Smooth muscle cell of the brain vasculature (primary cell): ENCODE results near the gene SLC11A2.
A peak's percentile ranks its signal among the peaks of the same experiment; 100 is the strongest.
"Not testable (repeated sequence)": the region's sequence is repeated elsewhere in the genome, so short reads cannot be mapped to it uniquely, and the experiment has no call there.

ENCODE experiments used
- DNase-seq: peaks from one replicate; pipeline ENCODE4 v3.0.0-alpha.2; 2012; ENCODE audit warnings: low read depth, low spot score

The SLC11A2 gene

DNA sequence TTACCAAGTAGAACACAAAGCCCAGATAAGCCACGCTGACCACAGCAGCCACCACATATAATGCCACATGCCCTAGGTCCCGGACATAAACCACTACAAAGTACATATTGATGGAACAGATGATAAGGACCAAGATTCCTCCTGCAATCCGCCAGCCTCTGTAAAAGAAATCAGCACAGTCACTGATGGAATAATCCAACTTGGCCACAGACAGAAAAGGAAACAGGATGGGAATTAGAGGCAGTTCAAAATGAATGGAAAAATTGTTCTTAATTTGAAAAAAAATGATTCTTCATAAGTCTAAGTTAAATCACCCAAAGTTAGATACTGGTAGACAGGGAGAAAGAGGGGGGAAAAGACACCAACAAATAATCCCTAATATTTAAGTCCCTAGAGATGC, 35.4 kb downstream of the SLC11A2 start:
- DNase-seq: no peak

DNA sequence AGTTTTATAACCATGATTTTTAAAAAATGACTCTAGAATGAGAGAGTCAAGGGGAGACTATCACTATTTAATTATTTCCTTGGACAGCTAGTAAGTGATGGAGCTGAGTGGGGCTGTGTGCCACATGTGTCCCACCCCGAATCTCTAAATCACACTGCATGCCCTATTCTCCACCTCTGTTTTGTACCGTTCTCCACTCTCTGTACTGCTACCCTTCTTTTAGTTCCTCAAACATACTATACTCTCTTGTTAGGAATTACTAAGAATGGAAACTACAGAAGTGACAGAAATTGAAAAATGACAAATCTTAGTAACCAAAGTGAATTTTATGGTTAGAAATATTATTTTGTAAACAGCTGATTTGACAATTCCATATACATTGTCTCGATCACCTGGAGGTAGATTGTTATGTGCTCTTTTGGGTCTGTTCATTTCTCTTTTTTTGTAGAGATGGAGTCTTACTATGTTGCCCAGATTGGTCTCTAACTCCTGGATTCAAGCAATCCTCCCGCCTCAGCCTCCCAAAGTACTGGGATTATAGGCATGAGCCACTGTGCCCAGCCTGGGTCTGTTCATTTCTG, 35.9 kb downstream of the SLC11A2 start:
- no peak for DNase-seq

GRCh38 chr12:50988871-50989270, 37.3 kb downstream of the SLC11A2 start:
- no peak for DNase-seq

GRCh38 chr12:50988051-50988450, 38.1 kb downstream of the SLC11A2 start:
- DNase-seq: no peak

- DNase-seq: peak; percentile 17
These were observed 39.0 kb downstream of the SLC11A2 start for GRCh38 chr12:50986966-50987737.

GRCh38 chr12:50985322-50985721, 40.9 kb downstream of the SLC11A2 start:
- no peak for DNase-seq

DNA sequence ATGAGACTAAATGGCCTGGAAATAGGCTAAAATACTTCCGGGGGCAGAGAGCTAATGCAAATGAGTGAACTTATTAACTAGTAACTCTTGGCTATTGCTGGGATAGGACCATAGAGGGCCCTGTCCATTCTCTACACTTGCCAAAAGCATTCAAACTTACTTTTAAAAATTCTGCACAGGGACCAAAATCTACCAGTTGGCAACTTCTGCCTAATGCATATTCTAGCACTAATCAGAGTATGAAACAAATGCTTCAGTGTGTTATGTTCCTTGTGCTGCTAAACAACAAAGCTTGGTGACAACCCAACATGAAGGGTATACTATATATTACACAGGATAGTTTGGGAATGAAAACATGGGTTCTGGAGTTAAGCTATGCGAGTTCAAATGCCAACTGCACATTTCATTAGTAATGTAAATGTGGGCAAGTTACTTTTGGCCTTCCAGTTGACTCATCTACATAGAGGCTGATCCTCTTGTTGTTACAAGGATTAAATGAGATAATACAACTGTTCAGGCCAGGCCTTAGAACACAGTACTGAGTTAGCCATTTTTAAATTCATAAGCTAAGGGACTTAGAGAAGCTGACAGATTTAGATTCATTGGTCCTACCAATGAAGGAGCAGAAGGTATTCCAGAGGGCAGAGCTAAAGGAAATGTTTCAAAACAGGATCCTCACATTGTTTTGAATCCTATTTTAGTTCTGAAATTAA, 41.4 kb downstream of the SLC11A2 start:
- no peak for DNase-seq

DNA sequence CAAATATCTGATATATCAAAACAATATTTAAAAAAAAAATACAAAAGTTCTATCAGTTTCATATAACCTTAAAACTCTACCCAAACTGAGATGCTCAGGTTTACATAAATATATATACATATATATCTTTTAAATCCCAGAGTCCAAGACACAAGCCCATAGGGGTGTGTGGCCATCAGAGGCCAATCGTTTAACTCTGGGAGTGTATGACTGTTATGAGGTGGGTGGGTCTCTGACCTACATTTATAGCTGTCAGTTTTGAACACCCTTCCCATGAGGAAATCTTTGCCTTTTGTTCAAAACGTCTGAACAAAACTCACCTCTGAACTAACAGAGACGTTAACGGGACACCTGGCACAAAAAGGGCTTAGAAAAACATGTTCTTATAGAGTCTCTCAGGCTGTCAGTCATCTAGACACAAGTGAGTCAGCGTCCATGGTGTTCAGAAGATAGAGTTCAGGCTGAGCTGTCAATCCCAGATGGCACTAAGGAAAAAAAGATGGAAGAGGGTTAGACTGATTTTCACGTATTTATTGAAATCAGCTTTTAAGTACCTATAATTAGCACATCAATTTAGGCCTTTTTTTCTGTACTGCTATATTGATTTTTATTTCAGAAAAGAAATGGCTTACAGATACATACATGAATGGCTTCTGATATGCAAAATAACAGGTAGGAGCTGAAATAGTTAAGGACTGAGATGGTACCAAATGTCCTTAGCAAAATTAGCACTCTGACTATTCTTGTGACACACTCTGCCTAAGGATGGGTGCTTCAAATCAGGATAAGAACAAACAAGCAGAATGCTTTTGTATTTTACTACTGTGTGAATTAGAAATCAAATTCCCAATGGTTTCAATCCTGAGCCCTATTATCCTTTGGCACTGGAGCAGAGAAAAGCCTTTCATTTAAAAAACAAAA, 44.6 kb downstream of the SLC11A2 start:
- DNase-seq: no peak

GRCh38 chr12:50980545-50980944, 45.6 kb downstream of the SLC11A2 start:
- DNase-seq: no peak

DNA sequence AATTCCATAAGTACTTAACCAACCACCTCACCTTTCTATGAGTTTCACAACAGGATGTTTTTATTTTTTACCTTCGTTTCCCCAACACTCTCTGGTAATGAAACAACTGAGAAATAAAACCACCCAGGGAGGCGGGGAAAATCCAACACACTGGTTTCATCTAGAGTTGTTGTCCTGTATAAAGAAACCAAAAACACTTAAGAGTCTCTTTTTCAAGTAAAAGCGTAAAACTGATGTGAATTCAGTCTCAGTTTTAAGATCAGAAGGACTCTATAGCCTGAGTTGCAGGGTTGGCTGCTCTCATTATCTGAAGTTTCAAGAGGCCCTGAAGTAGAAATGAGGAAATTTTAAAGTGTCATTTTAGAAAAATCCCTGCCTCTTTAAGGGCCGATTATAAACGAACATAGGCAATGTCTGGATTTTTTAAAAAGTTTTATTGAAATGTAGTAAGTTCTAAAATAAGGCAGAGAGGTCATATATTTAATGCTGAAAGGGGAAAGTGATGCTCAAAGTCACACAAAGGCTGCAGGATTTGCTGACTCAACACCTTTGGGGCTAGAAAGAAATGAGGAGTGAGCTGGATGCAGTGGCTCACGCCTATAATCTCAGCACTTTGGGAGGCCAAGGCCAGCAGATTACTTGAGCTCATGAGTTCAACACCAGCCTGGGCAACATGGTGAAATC, 46.7 kb downstream of the SLC11A2 start:
- DNase-seq: no peak

DNA sequence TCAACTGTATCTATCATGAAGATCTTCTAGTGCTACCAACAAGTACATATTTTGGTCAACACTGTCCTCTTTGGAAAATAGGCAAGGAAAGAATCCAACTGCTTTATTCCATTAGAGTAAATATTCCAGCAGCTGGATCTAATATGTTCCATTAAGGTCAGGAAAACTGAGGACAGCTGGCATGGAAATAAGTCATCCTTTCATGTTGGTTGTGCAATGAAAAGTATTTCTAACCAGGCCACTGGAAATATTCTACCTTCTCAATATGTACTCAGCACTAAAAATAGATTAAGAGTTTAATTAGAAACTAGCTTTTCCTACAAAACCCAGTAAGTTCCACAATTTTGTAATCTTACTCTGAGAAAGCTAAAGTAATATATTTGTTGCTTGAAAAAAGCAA, 54.2 kb downstream of the SLC11A2 start:
- no peak for DNase-seq

DNA sequence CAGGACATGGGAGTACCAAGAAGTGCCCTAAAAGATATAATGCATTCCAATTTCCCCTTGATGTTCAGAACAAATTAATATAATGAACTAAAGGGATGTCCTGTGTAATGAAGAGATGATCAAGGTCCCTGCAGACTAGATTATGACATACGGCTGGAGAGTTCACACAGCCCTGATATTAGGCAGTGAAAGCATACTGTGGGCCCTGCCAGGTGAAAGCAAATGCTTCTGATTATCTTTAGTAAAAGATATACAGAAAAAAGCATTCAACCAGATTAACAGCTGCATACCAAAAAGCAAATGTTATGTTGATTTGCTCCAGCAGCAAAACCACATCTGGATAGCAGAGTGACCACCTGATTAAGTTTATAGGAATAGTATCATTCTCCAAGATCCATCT, 61.8 kb downstream of the SLC11A2 start:
- no peak for DNase-seq

DNA sequence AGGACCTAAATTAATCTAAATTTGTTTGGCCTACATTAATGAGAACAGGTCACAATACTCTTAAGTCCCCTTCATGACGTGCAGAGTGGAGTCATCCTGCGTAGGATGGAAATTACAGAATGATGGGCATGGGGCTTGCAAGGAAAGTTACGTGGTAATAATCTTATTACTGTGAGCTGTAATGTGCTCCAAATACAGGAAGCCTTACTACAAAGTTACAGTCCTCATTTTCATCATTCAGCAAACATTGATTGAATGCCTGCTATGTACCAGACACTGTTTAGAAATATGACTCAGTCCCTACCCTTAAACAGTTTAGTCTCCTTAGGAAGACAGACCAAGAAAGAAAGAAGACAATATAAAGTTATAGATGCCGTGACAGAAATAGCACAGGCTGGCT, 64.5 kb downstream of the SLC11A2 start:
- DNase-seq: no peak

- DNase-seq: no peak
These were observed 66.1 kb downstream of the SLC11A2 start for GRCh38 chr12:50960130-50960529.

- DNase-seq: no peak
These were observed 70.5 kb downstream of the SLC11A2 start for GRCh38 chr12:50955697-50956096.

DNA sequence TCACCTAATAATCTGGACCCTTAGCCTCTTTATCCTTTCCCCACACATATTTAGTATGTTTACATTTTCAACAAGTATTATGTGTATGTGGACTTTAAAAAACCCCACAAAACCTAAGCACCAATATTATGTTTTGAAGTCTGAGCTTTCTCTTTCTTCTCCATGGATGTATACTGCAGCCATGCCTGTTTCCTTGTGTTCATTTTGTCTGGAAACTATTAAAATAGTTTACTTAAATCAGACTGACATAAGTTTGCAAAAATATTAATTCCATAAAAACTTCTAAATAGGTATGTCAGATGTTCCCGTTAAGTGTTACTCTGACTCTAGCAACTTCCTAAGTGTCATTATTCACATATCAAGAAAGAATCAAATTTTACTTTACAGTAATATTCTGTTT, 70.9 kb downstream of the SLC11A2 start:
- DNase-seq: no peak

DNA sequence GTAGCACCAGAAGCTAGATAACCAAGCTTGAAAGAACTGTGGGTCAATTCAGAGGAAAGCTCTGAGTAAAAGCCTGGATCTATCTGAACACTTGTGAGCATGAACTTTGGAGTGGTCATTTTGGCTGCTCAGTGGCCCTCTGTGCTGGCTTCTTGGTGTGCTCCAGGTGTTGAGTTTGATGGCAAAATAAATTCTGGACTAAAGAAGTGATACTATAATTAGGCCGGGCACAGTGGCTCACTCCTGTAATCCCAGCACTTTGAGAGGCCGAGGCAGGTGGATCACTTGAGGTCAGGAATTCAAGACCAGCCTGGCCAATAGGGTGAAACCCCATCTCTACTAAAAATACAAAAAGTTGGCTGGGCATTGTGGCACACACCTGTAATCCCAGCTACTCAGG, 71.4 kb downstream of the SLC11A2 start:
- DNase-seq: not testable (repeated sequence)

DNA sequence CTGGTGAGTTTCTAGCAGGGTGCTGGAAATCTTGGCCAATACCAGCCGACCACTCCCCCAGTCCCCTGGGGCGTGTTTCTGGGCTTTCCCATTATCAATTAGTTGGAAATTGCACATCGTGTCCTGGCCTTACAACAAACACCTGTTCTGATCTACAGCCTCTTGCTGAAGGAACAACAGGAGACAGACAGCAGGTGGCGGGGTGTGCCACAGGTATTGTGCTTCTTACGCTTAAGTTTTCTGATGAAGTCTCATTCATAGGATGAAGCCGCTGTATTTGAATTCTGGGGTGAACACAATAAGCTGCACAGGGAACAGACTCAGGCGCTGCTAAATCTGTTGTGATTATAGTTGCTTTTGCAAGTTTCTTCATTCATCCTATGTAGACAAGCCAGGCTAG, 73.1 kb downstream of the SLC11A2 start:
- DNase-seq: no peak

DNA sequence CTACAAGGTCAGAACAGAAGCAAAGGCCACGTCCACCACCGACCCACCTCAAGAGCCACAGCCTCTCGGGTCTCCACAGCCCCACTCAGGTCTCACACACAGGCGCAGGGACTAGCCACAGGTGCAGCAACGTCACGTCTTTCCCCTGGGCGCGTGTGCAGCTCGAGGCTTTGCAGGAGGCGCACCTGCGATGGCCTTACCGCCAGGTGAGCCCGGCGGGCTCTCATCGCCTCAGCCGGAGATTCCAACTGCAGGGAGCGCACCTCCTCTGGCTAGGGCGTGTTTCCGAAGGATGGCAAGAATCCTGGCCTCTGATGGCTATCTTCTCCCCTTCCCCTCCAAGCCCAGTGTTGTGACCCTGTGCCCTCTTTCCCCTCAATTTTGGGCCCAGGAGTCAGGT, 73.7 kb downstream of the SLC11A2 start, which contains the start of gene HIGD1C:
HIGD1C (plus strand) TSS at position 35 of the 400 bp plus-strand sequence. CDS start 1,455 bp downstream, outside the sequence.
- DNase-seq: no peak

- DNase-seq: no peak
These were observed 75.1 kb downstream of the SLC11A2 start for GRCh38 chr12:50951112-50951511.

GRCh38 chr12:50949801-50950302, 76.3 kb downstream of the SLC11A2 start:
- DNase-seq: no peak
